ENCODE data around the gene APLP2.
"Not testable (repeated sequence)": the region's sequence is repeated elsewhere in the genome, so short reads cannot be mapped to it uniquely, and the experiment has no call there.

APLP2 gene

DNA sequence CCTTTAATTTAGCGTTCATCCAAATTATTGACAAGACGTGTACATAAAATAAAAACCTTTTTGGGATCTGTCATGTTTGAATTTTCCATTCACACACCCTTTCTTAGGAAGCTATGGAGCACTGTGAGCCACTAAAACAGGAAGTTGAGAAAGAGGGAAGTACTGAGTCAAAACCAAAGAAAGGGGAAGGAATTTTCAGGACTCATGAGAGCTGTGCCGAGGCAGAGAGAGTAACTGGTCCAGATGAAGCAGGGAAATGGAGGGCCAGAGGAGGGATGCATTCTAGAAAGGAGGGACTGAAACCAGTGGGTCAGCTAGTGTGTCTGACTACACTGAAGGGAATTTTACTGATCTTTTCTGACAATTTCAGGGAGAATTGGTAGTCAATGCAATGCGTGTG, 24.9 kb downstream of the APLP2 start:
- DNase-seq: no peak

DNA sequence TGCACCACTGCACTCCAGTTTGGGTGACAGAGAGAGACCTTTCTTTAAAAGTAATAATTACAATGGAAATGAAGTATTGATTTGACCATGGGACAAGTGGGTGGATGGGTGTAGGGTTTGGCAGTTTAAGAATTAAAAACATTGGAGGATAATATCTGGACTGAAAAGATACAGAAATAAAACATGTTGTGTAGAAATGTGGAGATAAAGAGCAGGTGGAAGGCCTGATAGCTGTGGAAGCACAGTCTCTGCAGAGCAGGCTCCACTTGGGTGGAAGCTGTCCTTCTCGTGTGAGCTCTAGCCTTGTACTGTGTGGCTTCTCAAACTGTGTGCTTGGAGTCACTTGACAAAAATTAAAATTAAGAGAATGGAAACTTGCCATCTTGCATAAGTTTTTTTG, 25.6 kb downstream of the APLP2 start:
- DNase-seq: no peak

DNA sequence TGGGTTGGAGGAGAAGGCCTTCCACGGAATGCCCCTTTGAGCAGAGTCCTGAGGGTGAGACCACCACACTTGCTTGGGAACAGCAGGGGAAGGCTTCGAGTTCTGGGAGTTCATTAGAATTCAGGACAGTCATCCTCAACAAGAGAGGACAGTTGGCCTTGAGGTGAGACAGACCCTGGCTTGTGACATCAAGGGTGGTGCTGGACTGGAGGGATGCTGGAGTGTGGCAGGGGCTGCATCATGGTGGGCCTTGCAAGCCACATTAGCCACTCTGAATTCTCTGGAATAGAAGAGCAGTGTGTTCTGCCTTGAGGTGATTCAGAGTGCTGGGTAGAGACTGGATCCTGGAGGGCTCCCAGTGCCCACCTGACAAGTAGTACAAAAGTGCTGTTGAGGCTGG, 26.3 kb downstream of the APLP2 start:
- no peak for DNase-seq

DNA sequence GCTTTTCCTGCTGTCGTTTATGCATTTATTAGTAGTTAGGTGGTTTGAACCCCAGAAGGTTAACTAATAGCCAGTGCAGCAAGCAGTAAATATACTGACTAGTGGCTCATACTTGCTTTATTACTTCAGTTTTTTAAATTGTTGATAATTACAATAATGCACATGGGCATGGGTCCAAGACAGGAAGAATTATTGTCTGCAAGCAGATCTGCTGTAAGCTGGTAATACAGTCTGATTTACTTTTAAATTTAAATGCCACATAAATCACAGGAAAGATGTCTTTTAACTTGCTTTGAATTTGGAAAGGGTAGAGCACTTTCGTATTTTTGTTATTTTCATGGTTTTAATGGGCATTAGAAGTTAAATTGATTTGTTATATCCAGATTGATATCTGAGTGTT, 27.1 kb downstream of the APLP2 start:
- no peak for DNase-seq

DNA sequence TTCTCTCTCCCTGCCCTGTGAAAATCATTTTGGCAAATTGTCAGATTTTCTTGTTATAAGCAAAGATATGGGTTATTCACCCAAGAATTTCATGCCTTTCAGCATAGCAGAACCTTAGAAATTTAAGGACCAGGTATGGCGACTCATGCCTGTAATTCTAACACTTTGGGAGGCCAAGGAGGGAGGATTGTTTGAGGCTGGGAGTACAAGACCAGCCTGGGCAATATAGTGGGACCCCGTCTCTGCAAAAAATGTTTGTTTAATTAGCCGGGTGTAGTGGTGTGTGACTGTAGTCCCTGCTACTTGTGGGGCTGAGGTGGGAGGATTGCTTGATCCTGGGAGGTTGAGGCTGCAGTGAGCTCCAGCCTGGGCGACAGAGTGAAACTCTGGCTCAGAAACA, 27.6 kb downstream of the APLP2 start:
- DNase-seq: no peak

DNA sequence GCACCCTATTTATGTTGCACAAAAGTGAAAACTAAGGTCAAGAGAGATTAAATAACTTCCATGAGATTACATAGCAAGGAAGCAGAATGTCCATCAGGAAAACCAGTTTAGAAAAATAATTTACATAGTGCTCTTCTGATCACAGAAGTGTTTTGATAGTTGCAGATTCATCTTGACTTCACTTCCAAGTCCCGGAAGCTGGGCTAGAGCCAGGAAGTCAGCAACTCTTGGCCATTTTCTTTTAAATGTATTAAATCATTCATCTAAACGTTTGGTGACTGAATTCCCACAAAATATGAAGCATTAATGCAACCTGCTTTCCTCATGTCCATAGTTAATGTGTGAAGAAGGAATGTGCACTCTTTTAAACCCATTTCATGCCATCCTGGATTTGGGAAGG, 29.7 kb downstream of the APLP2 start:
- no peak for DNase-seq

DNA sequence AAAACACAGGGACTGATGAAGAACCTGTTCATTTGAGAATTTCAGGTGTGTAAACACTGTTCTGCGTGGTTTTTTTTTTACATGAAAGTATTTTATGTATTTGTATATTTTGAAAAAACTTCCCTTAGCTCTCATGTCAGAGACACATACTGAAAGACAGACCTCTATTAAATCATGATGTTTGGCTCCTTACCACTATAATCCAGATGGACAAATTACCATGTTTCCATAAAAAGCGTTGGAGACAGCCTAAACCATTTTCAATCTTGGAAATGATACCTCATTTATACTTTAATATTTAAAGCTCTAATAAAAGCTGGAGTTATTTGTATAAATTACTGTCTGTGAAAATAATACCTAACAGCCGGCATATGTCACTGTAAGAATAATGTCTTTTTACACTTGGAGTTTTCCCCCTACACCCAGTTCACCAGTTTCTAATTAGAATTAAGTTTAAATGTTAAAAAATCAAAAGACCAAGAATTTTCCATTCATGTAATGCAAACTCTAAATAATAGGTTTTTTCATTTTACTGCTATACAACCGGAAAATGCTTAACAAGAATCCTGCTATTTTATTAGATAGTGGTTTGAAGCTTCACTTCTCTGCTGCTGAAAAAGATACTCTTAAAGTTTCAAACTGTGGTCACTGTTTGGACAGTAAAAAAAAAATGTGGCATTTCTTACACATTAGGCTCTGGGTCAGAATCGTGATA, 30.8 kb downstream of the APLP2 start:
- DNase-seq: no peak

DNA sequence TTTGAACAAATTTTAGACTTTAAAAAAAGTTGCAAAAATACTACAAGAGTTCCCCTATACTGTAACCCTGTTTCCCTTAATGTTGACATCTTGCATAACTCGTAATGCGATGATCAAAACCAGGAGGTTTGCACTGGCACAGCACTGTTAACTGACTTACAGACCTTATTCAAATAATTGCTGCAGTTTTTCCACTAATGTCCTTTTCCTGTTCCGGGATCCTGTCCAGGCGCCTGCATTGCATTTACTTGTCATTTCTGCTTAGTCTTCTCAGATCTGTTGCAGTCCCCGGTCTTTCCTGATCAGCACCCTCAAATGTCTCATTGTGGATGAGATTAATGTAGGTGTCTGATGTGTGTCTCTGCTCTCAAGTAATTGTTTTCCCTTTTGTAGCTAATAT, 32.0 kb downstream of the APLP2 start:
- DNase-seq: no peak

DNA sequence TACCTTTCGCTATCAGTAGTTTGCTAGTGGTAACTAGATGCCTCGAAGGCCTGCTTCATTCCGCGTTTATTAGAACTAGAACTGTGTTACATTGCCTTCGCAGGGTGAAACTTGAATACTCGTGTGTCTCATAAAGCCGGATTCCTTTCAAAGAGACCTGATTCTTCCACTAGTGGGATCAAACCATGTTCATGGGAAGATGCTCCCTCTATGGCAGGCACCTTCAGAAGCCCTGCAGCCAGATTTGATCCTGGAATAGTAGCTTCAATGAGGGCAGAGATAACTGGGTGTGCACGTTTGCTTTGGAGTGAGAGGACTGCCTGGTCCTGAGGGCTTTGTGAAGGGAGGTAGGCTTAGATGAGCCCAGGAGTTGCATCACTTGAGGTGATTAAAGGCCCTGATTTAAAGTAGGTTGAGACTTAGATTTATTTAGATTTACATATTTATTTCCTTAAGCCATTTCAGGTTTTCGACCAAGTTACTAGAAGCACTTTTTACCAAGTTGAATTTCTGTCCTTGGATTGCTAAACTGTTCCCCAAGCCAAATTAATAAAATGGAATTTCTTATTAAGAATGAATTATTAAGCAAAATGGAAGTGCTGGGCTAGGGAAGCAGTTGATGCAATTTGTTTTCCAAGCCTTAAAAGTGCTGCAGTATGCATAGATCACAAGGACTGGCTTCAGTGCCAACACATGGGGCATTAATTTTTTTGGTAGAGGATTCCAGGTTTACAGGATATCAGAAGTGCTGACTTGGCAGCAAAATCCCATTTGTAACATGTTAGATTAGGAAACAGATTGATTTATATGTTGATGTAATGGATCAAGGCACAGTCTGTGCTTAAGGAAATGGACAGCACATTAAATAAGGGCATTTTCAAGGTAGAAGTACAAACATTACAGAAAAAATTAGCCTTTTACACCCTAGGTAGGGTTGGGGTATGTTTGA, 32.9 kb downstream of the APLP2 start:
- DNase-seq: no peak

DNA sequence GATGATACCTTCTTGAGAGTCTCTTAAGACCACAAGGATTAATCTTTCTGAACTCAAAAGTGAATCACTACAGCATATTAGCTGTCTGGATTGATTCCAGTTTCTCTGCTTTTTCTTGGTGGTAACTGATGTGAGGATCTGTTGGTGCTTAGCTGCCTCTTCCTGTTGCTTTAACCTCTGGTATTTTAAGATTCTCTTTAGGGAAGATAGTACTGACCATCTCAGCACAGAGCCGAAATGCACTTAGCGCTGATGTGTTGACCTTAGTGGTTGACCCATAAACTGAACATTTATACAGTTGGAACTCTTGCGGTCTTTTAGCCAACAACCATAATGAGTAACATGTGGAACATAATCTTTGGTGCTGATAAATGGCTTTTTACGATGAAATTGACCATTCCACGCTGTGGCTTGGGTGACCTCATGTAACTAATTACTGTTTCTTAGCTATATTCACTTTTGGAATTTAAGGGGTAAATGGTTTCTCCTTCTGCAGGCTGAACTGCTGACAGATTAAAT, 33.7 kb downstream of the APLP2 start:
- DNase-seq: no peak

DNA sequence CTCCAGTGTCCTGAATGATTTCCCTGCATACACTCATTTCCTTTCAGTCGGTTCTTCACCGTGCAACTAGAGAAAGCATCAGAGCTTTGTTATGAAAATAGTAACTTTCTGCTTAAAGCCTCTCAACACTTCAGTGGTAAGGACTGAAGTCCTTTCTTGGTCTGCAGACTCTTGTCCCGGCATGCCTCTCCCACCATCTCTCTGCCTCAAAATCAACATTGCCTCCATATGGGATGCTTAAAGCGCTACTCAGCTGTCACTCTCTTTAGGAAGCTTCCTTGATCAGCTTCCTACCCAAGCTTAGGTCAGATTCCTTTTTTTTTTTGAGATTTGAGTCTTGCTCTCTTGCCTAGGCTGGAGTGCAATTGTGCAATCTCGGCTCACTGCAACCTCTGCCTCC, 36.7 kb downstream of the APLP2 start:
- no peak for DNase-seq

DNA sequence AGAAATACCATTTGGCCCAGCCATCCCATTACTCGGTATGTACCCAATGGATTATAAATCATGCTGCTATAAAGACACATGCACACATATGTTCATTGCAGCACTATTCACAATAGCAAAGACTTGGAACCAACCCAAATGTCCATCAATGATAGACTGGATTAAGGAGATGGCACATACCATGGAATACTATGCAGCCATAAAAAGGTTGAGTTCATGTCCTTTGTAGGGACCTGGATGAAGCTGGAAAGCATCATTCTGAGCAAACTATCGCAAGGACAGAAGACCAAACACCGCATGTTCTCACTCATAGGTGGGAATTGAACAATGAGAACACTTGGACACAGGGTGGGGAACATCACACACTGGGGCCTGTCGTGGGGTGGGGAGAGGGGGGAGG, 39.0 kb downstream of the APLP2 start:
- DNase-seq: not testable (repeated sequence)

DNA sequence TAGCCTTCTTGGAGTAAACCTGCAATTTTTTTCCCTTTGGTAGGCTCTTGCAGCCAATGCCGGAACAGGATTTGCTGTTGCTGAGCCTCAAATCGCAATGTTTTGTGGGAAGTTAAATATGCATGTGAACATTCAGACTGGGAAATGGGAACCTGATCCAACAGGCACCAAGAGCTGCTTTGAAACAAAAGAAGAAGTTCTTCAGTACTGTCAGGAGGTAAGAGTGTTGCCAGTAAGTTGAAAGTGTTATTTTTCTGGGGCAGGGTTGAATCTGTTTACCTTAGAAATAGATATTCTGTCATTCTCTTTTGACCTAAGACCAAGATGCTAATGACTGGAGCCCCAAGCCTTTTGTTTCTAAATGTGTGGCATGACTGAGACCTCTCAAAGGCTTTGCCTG, 39.7 kb downstream of the APLP2 start:
- no peak for DNase-seq

DNA sequence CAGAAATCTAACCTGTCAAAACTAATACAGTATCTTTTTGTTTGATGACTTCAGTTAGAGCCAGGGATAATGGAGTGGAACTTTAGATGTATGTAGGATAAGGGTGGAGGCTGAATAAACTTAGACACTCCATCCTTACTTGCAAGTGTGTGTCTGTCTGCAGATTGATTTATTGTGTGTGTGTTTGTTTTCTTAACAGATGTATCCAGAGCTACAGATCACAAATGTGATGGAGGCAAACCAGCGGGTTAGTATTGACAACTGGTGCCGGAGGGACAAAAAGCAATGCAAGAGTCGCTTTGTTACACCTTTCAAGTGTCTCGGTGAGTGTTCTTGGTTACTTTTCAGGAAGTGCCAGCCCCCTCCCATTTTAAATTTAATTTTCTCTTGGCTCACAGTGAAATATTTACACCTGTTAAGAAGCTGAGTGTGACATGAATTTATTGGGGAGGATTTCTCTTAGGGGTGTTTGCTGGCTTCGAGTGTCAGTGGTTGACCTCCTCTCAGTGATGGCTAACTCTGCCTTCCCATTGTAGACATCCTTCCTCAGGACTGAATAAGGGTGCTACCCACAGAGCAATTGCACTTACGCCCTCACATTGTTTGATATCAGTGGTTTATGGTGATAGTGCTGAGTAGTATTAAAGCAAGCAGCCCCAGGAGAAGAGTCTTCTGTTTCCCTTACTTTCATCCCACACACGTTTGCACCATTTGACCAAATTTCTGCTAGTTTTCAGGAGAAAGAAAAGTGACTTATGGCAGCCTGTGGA, 40.8 kb downstream of the APLP2 start:
- DNase-seq: no peak

DNA sequence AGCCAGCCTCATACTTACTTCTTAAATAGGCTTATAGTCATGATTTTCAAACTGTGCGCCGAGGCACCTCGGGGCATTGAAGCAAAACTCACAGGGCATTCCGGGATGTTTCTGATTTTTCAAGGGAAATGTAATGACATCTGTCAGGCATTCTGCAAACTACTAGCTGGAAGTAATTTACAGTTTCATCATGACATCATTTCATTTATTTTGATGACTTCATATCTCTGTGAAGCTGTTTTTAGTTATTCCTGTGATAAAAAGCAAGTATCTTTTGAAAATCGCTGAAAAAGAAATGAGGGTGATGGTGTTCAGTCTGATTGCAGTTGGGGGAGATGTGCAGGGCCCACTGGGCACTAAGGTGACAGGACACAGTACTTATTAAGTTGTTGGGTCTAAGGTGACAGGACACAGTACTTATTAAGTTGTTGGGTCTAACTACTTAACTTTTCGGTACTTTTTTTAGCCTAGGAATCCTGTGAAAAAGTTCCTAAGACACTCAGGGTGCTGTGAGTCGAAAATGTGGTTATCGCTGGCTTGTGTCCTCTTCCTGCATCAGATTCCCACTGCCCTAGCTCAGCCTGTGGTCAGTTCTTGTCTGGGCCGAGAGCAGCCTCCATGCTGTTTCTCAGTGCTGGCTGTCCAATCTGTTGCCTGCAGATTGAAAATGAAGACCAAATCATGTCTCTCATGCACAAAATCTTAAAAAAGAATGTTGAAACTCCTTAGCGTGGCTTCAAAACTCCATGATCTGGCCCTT, 42.6 kb downstream of the APLP2 start:
- DNase-seq: no peak

DNA sequence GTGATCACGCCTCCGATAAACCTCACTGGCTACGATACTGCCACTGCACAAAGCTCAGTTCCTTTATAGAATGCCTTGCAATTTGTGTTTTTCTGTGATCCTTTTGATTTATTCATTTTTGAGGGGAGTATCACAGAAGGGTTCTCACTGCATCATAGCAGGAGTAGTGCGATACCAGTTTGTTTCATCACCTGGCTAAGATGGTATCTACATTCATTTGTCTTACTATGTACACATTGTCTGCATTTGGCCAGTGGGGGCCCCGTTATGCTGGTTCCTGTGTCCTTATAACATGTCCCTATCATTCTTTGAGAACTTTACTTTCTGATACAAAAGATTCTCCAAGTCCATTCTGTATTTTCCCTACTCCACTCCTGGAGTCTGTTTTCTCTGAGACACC, 44.6 kb downstream of the APLP2 start:
- DNase-seq: no peak

DNA sequence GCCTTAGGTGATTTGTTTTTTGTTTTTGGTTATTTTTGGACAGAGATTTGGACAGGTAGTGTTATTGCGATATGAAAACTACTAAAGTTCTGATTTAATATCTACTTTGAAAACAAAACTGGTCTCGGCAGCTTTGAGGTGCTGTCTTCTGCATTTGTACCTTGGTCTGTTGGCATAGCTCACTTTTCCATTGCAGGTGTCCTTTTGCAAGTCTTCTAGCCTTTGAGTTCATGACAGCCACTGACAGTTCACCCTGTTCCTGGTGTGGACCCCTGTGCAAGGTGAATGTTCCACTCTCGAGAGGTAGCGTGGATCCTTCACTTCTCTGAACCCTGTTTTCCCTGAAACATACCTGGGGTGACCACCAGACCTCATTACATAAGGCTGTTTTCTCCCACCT, 45.0 kb downstream of the APLP2 start:
- DNase-seq: no peak

DNA sequence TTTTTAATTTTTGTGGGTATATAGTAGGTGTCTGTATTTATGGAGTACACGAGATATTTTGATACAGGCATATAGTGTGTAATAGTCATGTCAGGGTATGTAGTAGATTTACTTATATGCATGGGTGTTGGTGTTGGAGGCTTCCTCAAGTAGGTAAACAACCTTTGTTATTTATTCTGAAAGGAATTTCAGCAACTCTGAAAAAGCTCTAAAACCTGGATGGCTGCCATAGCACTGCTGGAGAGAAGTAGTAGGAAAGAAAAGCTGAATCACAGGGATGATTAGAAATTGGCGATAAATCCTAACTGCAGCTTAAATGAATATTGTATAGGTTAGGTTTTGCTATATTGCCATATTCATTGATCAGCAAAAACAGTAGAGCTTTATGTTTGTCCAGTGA, 45.5 kb downstream of the APLP2 start:
- DNase-seq: no peak

DNA sequence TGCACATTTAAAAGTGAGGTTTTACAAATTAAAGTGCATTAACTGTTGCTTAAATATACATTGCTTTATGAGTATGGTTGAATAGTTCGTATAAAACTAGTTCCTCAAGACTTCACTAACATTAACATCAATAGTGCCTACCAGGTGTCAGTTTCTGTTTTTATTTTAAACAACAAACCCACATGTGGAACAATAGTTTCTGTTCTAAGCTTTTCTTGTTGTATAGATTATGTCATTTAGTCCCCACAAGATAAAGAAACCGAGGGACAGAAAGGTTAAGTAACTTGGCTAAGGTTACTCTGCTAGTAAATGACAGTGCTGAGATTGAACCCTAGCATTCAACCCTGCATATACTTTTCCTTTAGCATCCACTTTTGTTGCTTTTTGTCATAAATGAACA, 48.5 kb downstream of the APLP2 start:
- no peak for DNase-seq

DNA sequence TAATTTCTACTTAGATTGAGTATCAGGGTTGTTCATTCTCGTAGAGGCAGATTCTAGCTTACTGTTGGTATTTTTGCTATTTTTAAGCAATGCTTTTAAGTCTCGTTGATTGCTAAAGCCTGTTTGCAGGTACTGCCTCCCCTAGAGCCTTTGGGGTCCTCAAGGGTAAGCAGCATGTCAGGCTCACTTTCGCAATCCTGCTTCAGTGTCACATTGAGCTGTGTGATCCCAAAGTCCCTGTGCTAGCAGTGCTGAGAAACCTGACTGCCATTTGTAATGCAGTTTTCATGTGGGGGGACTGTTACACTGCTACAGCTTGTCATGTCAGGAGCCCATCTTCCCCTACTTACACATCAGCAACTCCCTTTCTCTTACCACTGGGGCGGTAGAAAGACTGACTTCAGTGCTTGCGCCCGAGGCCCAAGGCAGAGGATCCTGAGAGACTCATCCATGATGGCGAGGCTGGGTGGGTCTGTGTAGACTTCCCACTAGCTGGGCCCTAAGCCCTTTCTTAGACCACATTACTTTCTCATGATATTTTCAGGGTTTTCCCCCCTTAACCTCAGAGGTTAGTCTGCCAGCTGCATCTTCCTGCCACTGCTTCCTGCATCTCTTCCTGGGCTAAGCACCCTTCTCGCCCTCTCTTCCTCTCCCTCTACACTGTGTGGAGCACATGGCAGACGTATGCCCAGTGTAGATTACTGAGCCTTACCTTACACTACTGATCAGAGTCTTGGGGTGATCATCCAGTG, 49.1 kb downstream of the APLP2 start:
- DNase-seq: no peak

DNA sequence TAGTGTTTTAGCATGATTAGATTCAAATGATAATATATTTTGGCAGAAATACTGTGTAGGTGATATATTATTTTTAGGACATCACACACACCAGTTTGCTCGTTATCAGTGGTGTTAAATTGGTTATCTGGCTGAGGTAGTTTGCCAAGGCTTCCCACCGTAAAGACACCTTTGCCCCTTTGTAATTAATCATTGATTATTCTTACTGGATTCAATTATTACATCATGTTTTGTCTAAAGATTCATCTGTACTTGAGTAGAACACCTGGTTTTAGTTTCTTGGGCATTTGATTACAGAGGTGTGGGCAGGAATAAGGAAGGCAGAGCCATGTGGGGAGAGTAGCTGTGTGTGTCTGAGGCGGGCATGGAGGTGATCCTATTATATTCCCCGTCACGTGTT, 50.4 kb downstream of the APLP2 start:
- DNase-seq: no peak

DNA sequence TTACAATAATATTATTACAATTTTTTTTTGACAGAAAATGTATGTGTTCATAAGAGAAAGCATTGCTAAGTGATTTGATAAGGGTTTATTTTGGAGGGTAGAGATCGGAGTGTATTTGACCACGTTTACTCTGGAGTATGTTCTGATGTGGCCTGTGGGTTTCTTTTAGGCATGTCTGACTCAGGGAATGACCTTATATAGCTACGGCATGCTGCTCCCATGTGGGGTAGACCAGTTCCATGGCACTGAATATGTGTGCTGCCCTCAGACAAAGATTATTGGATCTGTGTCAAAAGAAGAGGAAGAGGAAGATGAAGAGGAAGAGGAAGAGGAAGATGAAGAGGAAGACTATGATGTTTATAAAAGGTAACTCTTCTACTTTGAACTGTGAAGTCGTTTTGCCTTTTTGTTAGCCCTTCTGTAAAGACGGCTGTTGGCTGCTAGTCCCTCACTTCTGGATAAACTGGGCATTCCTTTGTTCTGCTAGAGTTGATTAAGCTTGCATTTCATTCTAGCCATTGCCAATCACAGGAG, 51.8 kb downstream of the APLP2 start:
- DNase-seq: no peak
